Neural progenitor cell (in vitro differentiated cells): ENCODE results near the gene RER1.

ENCODE experiments used
- EZH2 ChIP-seq: fragments of 200-600 bp; sonication (generic); IDR thresholded peaks from 2 replicates; pipeline ENCODE4 v1.6.1; 2017; ENCODE audit warnings: antibody characterized with exemption, mild to moderate bottlenecking, moderate library complexity
- EZH2phosphoT487 ChIP-seq: fragments of 200-600 bp; sonication (generic); IDR thresholded peaks from 2 replicates; pipeline ENCODE4 v1.6.1; 2017; ENCODE audit warnings: antibody characterized with exemption

DNA sequence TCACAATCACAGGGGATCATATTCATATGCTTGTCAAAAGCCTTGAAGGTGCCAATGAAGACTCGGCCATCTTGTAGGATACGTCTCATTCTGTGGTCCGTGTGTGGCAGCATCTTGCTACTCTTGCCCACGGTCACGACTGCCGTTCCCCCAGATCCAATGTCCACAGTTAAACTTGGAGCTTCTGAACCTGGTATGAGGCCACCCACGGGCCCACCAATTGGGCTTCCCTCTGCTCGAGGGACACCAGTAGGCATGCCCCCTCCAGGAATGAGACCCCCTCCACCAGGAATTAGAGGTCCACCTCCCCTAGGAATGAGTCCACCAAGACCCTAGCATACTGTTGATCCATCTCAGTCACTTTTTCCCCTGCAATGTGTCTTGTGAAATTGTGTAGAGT is 39.9 kb upstream of the RER1 start:
- TF ChIP-seq EZH2phosphoT487 = no peak
- no peak for TF ChIP-seq EZH2
